ENCODE results near the gene CNOT4. TPM values are rescaled to one million over a fixed set of nuclear protein-coding genes. Genes with fewer than 3 reads are reported as not detected.

Gene CNOT4
- total and polyA plus RNA-seq, 3 donors from 2014 or later = 38.2 to 56.7 (median 53.2) TPM

DNA sequence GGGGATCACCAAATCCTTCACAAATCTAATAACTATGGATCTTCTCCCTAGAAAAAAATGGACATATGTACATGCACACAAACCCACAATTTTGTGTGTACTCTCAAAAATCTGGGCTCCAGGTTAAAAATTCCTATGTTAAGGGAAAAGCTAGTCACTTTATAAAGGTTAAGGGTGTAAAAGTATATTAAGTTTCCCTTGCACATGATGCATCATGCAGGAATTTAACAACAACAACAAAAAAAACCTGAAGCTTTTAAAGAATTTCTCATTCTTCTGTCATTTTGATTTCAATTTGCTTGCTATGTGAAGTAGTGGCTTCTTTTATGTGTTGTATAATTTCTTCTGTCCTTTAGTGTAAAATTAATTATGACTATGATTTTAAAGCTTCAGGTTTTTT, 123.7 kb downstream of the CNOT4 start:
- H3K4me3 ChIP-seq = no peak overlapping the region
- no peak overlapping the region for H3K27ac ChIP-seq
- peaks cover 14% of the 10 kb centered on the region for H3K4me1 ChIP-seq
- no peaks in the 10 kb centered on the region for H3K9me3 ChIP-seq
- no peak for DNase-seq
- TF ChIP-seq, protein P1, sequence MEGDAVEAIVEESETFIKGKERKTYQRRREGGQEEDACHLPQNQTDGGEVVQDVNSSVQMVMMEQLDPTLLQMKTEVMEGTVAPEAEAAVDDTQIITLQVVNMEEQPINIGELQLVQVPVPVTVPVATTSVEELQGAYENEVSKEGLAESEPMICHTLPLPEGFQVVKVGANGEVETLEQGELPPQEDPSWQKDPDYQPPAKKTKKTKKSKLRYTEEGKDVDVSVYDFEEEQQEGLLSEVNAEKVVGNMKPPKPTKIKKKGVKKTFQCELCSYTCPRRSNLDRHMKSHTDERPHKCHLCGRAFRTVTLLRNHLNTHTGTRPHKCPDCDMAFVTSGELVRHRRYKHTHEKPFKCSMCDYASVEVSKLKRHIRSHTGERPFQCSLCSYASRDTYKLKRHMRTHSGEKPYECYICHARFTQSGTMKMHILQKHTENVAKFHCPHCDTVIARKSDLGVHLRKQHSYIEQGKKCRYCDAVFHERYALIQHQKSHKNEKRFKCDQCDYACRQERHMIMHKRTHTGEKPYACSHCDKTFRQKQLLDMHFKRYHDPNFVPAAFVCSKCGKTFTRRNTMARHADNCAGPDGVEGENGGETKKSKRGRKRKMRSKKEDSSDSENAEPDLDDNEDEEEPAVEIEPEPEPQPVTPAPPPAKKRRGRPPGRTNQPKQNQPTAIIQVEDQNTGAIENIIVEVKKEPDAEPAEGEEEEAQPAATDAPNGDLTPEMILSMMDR (IDR thresholded peaks at IDR 0.05) = no peak
- TF ChIP-seq POLR2A (IDR thresholded peaks at IDR 0.05) = no peak
- no peaks in the 10 kb centered on the region for H3K36me3 ChIP-seq (ENCODE audit: low read depth, missing control alignments)
- intact Hi-C loops (cut with DNase I; ENCODE audit: low total_unique reads) = no loop called here
- H3K27me3 ChIP-seq = no peaks in the 10 kb centered on the region

DNA sequence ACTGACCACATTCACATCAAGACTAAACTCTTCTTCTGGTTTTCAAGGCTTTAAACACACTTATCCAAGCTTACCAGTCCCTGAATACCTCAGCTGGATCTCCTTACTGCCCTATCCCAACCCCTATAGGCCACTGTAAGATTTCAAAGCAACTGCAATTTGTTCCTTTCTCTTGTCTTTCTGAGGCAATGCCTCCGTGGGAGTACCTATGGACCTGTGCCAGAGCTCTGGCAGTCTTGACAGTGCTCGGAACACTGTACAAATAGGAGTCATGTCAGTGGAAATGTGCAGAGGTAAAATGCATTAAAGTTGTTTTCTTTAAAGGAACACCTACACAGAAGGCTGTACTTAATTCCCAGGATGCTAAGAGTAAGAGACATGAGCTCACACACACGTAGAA, 124.7 kb downstream of the CNOT4 start:
- Histone ChIP-seq H3K27ac (no peak overlapping the region), H3K9me3 (no peaks in the 10 kb centered on the region), H3K4me3 (no peak overlapping the region), H3K4me1 (peaks cover 16% of the 10 kb centered on the region), H3K27me3 (no peaks in the 10 kb centered on the region), H3K36me3 (ENCODE audit: low read depth, missing control alignments) (no peaks in the 10 kb centered on the region)
- 22 to 53% methylated on average over 3 of the region's 3 CpGs for WGBS, 2 donors
- intact Hi-C loops (cut with DNase I; ENCODE audit: low total_unique reads) = no loop called here
- TF ChIP-seq, protein P1 (IDR thresholded peaks at IDR 0.05) = no peak
- no peak for TF ChIP-seq POLR2A (IDR thresholded peaks at IDR 0.05)
- peak; percentile 82 for DNase-seq

GRCh38 chr7:135383525-135384175, 126.3 kb downstream of the CNOT4 start:
- TF ChIP-seq, protein P1 (IDR thresholded peaks at IDR 0.05) = no peak
- no peak for TF ChIP-seq POLR2A (IDR thresholded peaks at IDR 0.05)
- no peaks in the 10 kb centered on the region for H3K27me3 ChIP-seq
- intact Hi-C loops (cut with DNase I; ENCODE audit: low total_unique reads) = no loop called here
- H3K4me1 ChIP-seq = peaks cover 16% of the 10 kb centered on the region
- WGBS, 2 donors = 92 to 93% methylated on average over 2 of the region's 2 CpGs
- no peak overlapping the region for H3K4me3 ChIP-seq
- H3K9me3 ChIP-seq = no peaks in the 10 kb centered on the region
- no peaks in the 10 kb centered on the region for H3K36me3 ChIP-seq (ENCODE audit: low read depth, missing control alignments)
- no peak for DNase-seq
- H3K27ac ChIP-seq = no peak overlapping the region

DNA sequence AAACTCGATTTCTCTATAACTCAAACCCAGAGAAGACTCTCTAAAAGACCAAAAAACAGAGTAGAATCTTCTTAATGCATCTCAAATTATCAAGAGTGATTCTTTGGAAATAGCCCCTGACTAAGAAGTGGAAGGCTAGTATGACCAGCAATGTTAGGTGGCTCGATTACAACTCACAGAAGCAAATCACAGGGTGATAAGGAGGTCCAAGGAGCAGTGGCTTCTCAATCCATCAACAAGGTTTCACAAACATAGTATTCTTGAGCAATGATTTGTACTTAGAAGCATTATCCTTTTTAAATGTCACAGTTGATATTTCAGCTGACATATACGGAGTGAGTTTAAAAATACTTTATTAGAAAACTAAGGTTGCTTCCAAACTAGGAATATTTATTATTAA, 127.7 kb downstream of the CNOT4 start:
- WGBS, 2 donors = 88 to 91% methylated on average over 3 of the region's 3 CpGs
- Histone ChIP-seq H3K27me3 (no peaks in the 10 kb centered on the region), H3K4me1 (peaks cover 13% of the 10 kb centered on the region), H3K36me3 (ENCODE audit: low read depth, missing control alignments) (no peaks in the 10 kb centered on the region), H3K4me3 (no peak overlapping the region), H3K27ac (no peak overlapping the region), H3K9me3 (no peaks in the 10 kb centered on the region)
- intact Hi-C loops (cut with DNase I; ENCODE audit: low total_unique reads) = no loop called here
- TF ChIP-seq, protein P1 (IDR thresholded peaks at IDR 0.05) = no peak
- no peak for TF ChIP-seq POLR2A (IDR thresholded peaks at IDR 0.05)
- DNase-seq = no peak

GRCh38 chr7:135381369-135381768, 128.5 kb downstream of the CNOT4 start:
- Histone ChIP-seq H3K4me1 (peaks cover 13% of the 10 kb centered on the region), H3K4me3 (no peak overlapping the region), H3K36me3 (ENCODE audit: low read depth, missing control alignments) (no peaks in the 10 kb centered on the region), H3K27me3 (no peaks in the 10 kb centered on the region), H3K27ac (no peak overlapping the region), H3K9me3 (no peaks in the 10 kb centered on the region)
- intact Hi-C loops (cut with DNase I; ENCODE audit: low total_unique reads) = no loop called here
- no peak for DNase-seq
- 78 to 97% methylated on average over 1 of the region's 1 CpG for WGBS, 2 donors
- TF ChIP-seq, protein P1 (IDR thresholded peaks at IDR 0.05) = no peak
- no peak for TF ChIP-seq POLR2A (IDR thresholded peaks at IDR 0.05)
